ENCODE data around the gene PTCHD1. TPM values are rescaled to one million over a fixed set of nuclear protein-coding genes. Genes with fewer than 3 reads are reported as not detected.

The PTCHD1 gene
- polyA plus RNA-seq, 1 of the 3 experiments (the other 2 are of a cell fraction): not detected

DNA sequence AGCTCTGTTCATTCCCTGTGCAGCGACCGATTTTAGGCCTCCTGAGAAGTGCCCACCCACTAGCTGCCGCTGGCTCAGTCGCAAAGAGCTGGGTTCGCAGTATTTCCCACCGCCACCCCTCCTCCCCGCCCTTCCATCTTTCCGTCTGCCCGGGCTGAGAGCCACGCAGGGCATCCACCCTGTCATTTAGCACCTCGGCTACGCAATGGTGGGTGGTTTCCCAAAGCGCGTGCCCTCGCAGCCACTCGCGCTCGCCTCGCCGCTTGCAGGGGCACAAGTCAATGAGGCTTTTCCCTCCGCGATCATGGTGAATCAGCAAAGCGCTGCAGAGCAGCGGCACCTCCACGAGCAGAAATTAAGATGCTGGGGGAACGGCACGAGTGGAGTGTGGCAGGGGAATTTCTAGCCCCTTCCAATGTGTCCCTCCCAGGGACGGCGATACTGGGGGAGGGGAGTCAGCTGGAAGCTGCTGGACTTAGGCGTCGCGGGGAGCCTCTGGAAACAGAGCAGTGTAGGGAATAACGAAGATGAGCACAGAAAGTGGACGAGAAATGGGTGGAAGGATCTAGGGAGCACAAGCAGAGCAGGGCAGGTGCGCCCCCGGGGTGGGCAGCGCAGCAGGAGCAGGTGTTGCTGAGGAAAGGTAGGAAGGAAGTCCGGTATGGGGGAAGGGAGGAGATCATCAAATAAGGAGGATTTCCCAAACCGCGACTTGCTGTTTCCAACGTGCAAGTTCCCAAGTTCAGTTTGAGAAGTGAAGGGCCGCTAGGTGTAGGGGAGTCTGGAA, 2.4 kb upstream of the PTCHD1 start:
- Histone ChIP-seq H3F3A (replicated peaks; ENCODE audit: insufficient read depth) (no peaks in the 10 kb centered on the region), H4K20me1 (ENCODE audit: insufficient read depth) (no peaks in the 10 kb centered on the region), H3K9me3 (no peaks in the 10 kb centered on the region), H3K27ac (ENCODE audit: low read depth in 2 of 2, low read length in 1 of 2) (no peak overlapping the region), H3K9me2 (no peaks in the 10 kb centered on the region), H2AFZ (ENCODE audit: low read depth) (no peak overlapping the region), H3K79me2 (ENCODE audit: insufficient read depth) (no peaks in the 10 kb centered on the region), H3K4me1 (ENCODE audit: control insufficient read depth in 1 of 2, insufficient read depth in 2 of 2, low read depth in 1 of 2, low read length in 1 of 2) (peaks cover 0 to 4% of the 10 kb centered on the region in 2 experiments; a peak in 1 of 4 replicates), H3K36me3 (replicated peaks in 1 of 2; ENCODE audit: control insufficient read depth in 1 of 2, insufficient read depth in 2 of 2, low read length in 1 of 2) (no peaks in the 10 kb centered on the region), H3K4me2 (peak overlapping the region; percentile 59), H3K9ac (no peak overlapping the region), H3K27me3 (ENCODE audit: insufficient read depth) (peaks cover 49% of the 10 kb centered on the region), H3K4me3 (ENCODE audit: low read depth in 2 of 2, low read length in 1 of 2) (peak overlapping the region in 1 of 2 experiments; percentile 1; a peak in 2 of 4 replicates)
- ChIA-PET POLR2A (no interaction called here), CTCF (interaction anchor here (0.9 kb wide), 1 partner anchor 14 kb away, joined by 3 read pairs; no protein-coding TSS in a partner anchor)
- TF ChIP-seq NRF1 (IDR thresholded peaks at IDR 0.05; ENCODE audit: low read depth, low read length) (no peak), RFX5 (IDR thresholded peaks at IDR 0.05; ENCODE audit: low read length) (no peak), YY1 (IDR thresholded peaks at IDR 0.05; ENCODE audit: low read depth) (no peak), FOXM1 (IDR thresholded peaks at IDR 0.05; ENCODE audit: low read depth) (no peak), EP300 (IDR thresholded peaks at IDR 0.05; ENCODE audit: borderline replicate concordance in 1 of 2, low read depth in 1 of 2, low read length in 1 of 2) (no peak), GATA2 (CRISPR knock-in tag; IDR thresholded peaks at IDR 0.05) (no peak)
- TF ChIP-seq, protein P1, sequence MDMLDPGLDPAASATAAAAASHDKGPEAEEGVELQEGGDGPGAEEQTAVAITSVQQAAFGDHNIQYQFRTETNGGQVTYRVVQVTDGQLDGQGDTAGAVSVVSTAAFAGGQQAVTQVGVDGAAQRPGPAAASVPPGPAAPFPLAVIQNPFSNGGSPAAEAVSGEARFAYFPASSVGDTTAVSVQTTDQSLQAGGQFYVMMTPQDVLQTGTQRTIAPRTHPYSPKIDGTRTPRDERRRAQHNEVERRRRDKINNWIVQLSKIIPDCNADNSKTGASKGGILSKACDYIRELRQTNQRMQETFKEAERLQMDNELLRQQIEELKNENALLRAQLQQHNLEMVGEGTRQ (IDR thresholded peaks at IDR 0.05; ENCODE audit: borderline replicate concordance, low read depth, low read length): no peak
- TF ChIP-seq, protein P2, sequence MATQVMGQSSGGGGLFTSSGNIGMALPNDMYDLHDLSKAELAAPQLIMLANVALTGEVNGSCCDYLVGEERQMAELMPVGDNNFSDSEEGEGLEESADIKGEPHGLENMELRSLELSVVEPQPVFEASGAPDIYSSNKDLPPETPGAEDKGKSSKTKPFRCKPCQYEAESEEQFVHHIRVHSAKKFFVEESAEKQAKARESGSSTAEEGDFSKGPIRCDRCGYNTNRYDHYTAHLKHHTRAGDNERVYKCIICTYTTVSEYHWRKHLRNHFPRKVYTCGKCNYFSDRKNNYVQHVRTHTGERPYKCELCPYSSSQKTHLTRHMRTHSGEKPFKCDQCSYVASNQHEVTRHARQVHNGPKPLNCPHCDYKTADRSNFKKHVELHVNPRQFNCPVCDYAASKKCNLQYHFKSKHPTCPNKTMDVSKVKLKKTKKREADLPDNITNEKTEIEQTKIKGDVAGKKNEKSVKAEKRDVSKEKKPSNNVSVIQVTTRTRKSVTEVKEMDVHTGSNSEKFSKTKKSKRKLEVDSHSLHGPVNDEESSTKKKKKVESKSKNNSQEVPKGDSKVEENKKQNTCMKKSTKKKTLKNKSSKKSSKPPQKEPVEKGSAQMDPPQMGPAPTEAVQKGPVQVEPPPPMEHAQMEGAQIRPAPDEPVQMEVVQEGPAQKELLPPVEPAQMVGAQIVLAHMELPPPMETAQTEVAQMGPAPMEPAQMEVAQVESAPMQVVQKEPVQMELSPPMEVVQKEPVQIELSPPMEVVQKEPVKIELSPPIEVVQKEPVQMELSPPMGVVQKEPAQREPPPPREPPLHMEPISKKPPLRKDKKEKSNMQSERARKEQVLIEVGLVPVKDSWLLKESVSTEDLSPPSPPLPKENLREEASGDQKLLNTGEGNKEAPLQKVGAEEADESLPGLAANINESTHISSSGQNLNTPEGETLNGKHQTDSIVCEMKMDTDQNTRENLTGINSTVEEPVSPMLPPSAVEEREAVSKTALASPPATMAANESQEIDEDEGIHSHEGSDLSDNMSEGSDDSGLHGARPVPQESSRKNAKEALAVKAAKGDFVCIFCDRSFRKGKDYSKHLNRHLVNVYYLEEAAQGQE (IDR thresholded peaks at IDR 0.05; ENCODE audit: low read depth, low read length): no peak
- WGBS (ENCODE audit: low lambda C conversion rate): 5% methylated on average over 32 of the region's 42 CpGs
- DNase-seq: peak; percentile 47

DNA sequence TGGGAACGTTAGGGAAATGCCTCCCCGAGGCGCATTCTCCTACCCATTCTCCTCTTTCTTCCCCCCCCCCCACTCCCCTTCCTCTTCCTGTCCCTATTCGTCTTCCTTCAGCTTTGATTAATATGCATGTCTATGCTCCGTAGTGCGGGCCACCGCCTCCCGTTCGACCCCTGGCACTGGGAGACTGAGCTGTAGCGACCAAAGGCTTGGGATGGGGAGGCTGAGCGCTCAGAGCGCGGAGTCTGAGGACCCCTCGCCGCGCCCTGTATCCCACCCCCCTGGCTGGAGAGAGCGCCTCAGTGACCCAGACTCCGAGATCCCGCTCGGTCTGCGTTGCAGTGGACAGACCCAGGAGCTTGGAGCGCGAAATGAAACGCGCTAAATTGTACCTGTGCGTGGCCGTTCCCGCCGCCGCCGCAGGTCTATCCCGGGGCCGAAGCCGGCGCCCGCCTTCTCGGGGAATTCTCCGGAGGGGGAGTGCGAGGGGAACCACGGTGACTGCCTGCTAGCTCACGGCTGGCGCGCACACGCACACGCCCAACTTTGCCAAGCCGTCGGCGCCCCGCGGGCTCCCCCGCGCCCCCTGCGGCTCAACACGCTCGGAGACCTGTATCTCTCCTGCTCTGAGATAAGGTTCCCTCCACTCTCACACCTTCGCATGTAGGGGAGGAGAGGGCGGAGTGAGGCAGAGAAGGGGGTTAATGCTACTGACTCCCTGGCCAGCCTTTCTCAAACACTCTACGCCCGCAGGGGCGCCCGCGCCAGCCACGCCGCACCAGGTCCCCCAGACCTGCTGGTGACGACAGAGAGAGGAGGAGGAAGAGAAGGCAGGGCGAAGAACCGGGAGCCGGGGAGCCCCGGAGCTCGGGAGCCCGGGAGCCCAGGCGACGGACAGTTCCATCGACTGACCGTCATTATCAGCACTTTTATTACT, 1.5 kb upstream of the PTCHD1 start:
- Histone ChIP-seq H2AFZ (ENCODE audit: low read depth) (no peak overlapping the region), H3K27ac (ENCODE audit: low read depth in 2 of 2, low read length in 1 of 2) (no peak overlapping the region), H4K20me1 (ENCODE audit: insufficient read depth) (no peaks in the 10 kb centered on the region), H3K27me3 (ENCODE audit: insufficient read depth) (peaks cover 49% of the 10 kb centered on the region), H3K36me3 (replicated peaks in 1 of 2; ENCODE audit: control insufficient read depth in 1 of 2, insufficient read depth in 2 of 2, low read length in 1 of 2) (no peaks in the 10 kb centered on the region), H3K4me2 (peak overlapping the region; percentile 59; the same call in 1 of the 2 replicates), H3K9me3 (no peaks in the 10 kb centered on the region), H3K9me2 (no peaks in the 10 kb centered on the region), H3K79me2 (ENCODE audit: insufficient read depth) (no peaks in the 10 kb centered on the region), H3K4me1 (ENCODE audit: control insufficient read depth in 1 of 2, insufficient read depth in 2 of 2, low read depth in 1 of 2, low read length in 1 of 2) (peaks cover 0 to 4% of the 10 kb centered on the region in 2 experiments; a peak in 1 of 4 replicates), H3K9ac (no peak overlapping the region), H3K4me3 (ENCODE audit: low read depth in 2 of 2, low read length in 1 of 2) (no peak overlapping the region), H3F3A (replicated peaks; ENCODE audit: insufficient read depth) (no peaks in the 10 kb centered on the region)
- DNase-seq: peak; percentile 30
- ChIA-PET CTCF (no interaction called here), POLR2A (no interaction called here)
- TF ChIP-seq EZH2phosphoT487 (IDR thresholded peaks at IDR 0.05; ENCODE audit: borderline replicate concordance, low read depth) (no peak), FOXJ3 (CRISPR knock-in tag; IDR thresholded peaks at IDR 0.05) (no peak)
- WGBS (ENCODE audit: low lambda C conversion rate): 15% methylated on average over 34 of the region's 75 CpGs

Data from SK-N-SH (cell line).